ENCODE data around the gene USPL1. TPM values are rescaled to one million over a fixed set of nuclear protein-coding genes. Genes with fewer than 3 reads are reported as not detected.
A peak's percentile ranks its signal among the peaks of the same experiment; 100 is the strongest.

The USPL1 gene
- total and polyA plus RNA-seq, 2 of the 13 experiments (the other 11 are each of a cell fraction or from before 2014, with no cell fraction given): 13.7 to 15.9 TPM

DNA sequence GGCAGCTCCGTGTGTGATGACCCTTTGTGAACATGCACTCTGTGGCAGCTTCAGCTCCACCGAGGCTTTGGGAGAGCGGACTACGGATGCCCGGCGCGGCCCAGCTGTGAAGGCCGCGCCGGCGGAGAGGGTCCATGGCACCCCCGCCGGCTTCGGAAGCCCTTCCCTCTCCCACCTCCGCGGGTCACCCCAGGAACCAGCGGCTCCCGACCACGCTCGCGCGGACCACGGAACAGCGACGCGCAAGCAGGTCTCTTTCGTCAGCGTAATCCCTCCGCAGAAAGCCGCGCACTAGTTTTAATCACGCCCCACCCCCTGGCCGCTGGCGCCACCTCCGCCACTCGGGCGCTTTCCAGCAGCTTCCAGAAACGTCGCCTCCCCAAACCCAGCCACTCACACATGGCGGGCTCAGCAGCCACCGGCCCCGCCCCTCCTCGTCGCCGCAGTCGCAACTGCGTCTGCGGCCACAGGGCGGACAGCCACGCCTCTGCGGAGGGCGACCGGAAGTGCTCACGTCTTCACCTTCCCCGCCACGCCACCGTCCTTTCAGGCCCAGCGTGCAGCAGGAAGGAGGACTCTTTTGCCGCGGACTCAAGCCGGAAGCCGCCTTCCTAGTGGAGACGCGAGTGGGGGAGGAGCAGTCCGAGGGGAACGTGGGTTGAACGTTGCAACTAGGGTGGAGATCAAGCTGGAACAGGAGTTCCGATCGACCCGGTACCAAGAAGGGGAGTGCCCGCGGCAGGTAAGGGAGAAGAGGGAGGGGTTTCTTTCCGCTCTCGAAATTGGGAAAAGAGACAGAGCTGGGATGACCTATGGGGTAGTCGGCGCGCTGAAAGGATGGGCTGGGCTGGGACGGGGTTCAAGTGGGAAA, at the start of gene USPL1 (continued):
- TF ChIP-seq, protein P1, sequence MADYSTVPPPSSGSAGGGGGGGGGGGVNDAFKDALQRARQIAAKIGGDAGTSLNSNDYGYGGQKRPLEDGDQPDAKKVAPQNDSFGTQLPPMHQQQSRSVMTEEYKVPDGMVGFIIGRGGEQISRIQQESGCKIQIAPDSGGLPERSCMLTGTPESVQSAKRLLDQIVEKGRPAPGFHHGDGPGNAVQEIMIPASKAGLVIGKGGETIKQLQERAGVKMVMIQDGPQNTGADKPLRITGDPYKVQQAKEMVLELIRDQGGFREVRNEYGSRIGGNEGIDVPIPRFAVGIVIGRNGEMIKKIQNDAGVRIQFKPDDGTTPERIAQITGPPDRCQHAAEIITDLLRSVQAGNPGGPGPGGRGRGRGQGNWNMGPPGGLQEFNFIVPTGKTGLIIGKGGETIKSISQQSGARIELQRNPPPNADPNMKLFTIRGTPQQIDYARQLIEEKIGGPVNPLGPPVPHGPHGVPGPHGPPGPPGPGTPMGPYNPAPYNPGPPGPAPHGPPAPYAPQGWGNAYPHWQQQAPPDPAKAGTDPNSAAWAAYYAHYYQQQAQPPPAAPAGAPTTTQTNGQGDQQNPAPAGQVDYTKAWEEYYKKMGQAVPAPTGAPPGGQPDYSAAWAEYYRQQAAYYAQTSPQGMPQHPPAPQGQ (CRISPR knock-in tag; IDR thresholded peaks at IDR 0.05; ENCODE audit: borderline replicate concordance): 0 out of 2 replicates have a peak, but pooled peaks have one; percentile 91
- TF ChIP-seq FOXM1 (CRISPR knock-in tag; IDR thresholded peaks at IDR 0.05) (no peak; the same call in 1 of the 2 replicates), ZNF781 (CRISPR knock-in tag; IDR thresholded peaks at IDR 0.05; ENCODE audit: borderline replicate concordance, not compliant biosample characterization) (peak; percentile 98), ZNF232 (CRISPR knock-in tag; IDR thresholded peaks at IDR 0.05; ENCODE audit: borderline replicate concordance) (peak; percentile 93; the same call in 1 of the 2 replicates), ZNF136 (CRISPR knock-in tag; IDR thresholded peaks at IDR 0.05; ENCODE audit: low read depth) (peak; percentile 89; the same call in 1 of the 2 replicates), POGZ (CRISPR knock-in tag; IDR thresholded peaks at IDR 0.05) (peak; percentile 99), ZNF44 (CRISPR knock-in tag; IDR thresholded peaks at IDR 0.05) (peak; percentile 98), BRCA1 (CRISPR knock-in tag; IDR thresholded peaks at IDR 0.05) (peak; percentile 81), ZSCAN21 (CRISPR knock-in tag; IDR thresholded peaks at IDR 0.05; ENCODE audit: borderline replicate concordance) (peak; percentile 93), IKZF1 (IDR thresholded peaks at IDR 0.05) (no peak), NR1H2 (CRISPR knock-in tag; IDR thresholded peaks at IDR 0.05; ENCODE audit: borderline replicate concordance, low read depth) (no peak), ZNF451 (CRISPR knock-in tag; IDR thresholded peaks at IDR 0.05) (peak; percentile 97), ZNF567 (CRISPR knock-in tag; IDR thresholded peaks at IDR 0.05; ENCODE audit: borderline replicate concordance) (peak; percentile 86; the same call in 1 of the 2 replicates), ZFX (CRISPR knock-in tag; IDR thresholded peaks at IDR 0.05; ENCODE audit: low read depth) (peak; percentile 97), ZMAT3 (CRISPR knock-in tag; conservative IDR thresholded peaks at IDR 0.05) (peak; percentile 99), KDM6A (CRISPR knock-in tag; IDR thresholded peaks at IDR 0.05; ENCODE audit: low read depth) (no peak; the same call in 1 of the 2 replicates), ZBTB21 (CRISPR knock-in tag; IDR thresholded peaks at IDR 0.05) (peak; percentile 85), ZNF558 (CRISPR knock-in tag; IDR thresholded peaks at IDR 0.05; ENCODE audit: borderline replicate concordance) (peak; percentile 99), IRF2 (CRISPR knock-in tag; IDR thresholded peaks at IDR 0.05) (peak; percentile 99), ZFAT (CRISPR knock-in tag; conservative IDR thresholded peaks at IDR 0.05) (no peak), SIX4 (CRISPR knock-in tag; IDR thresholded peaks at IDR 0.05) (peak; percentile 88), ZNF589 (CRISPR knock-in tag; conservative IDR thresholded peaks at IDR 0.05) (peak; percentile 98)
- TF ChIP-seq, protein P2, sequence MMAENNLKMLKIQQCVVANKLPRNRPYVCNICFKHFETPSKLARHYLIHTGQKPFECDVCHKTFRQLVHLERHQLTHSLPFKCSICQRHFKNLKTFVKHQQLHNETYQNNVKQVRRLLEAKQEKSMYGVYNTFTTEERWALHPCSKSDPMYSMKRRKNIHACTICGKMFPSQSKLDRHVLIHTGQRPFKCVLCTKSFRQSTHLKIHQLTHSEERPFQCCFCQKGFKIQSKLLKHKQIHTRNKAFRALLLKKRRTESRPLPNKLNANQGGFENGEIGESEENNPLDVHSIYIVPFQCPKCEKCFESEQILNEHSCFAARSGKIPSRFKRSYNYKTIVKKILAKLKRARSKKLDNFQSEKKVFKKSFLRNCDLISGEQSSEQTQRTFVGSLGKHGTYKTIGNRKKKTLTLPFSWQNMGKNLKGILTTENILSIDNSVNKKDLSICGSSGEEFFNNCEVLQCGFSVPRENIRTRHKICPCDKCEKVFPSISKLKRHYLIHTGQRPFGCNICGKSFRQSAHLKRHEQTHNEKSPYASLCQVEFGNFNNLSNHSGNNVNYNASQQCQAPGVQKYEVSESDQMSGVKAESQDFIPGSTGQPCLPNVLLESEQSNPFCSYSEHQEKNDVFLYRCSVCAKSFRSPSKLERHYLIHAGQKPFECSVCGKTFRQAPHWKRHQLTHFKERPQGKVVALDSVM (CRISPR knock-in tag; IDR thresholded peaks at IDR 0.05): peak; percentile 79
- TF ChIP-seq, protein P3, sequence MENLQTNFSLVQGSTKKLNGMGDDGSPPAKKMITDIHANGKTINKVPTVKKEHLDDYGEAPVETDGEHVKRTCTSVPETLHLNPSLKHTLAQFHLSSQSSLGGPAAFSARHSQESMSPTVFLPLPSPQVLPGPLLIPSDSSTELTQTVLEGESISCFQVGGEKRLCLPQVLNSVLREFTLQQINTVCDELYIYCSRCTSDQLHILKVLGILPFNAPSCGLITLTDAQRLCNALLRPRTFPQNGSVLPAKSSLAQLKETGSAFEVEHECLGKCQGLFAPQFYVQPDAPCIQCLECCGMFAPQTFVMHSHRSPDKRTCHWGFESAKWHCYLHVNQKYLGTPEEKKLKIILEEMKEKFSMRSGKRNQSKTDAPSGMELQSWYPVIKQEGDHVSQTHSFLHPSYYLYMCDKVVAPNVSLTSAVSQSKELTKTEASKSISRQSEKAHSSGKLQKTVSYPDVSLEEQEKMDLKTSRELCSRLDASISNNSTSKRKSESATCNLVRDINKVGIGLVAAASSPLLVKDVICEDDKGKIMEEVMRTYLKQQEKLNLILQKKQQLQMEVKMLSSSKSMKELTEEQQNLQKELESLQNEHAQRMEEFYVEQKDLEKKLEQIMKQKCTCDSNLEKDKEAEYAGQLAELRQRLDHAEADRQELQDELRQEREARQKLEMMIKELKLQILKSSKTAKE (CRISPR knock-in tag; IDR thresholded peaks at IDR 0.05; ENCODE audit: borderline replicate concordance): peak; percentile 95
